Stomach smooth muscle (tissue), 2 donors: ENCODE results near the gene TAOK2.
"Not testable (repeated sequence)": the region's sequence is repeated elsewhere in the genome, so short reads cannot be mapped to it uniquely, and the experiment has no call there.

Source experiments
- H3K27ac ChIP-seq: one replicate; pipeline ENCODE4 v1.7.0; 2013; ENCODE audit warnings: mild to moderate bottlenecking, low read length, inconsistent platforms
- H3K27me3 ChIP-seq, 2 donors: one replicate each; pipeline ENCODE4 v1.7.0; 2013; ENCODE audit warnings: low read length in 2 of 2; ENCODE audit not compliant: insufficient read depth in 2 of 2, control insufficient read depth in 1 of 2
- H3K36me3 ChIP-seq, 2 donors: one replicate each; pipeline ENCODE4 v1.7.0; 2013; ENCODE audit warnings: low read length in 2 of 2; ENCODE audit not compliant: control insufficient read depth in 2 of 2, insufficient read depth in 2 of 2
- H3K4me1 ChIP-seq: one replicate; pipeline ENCODE4 v1.7.0; 2013; ENCODE audit warnings: low read length; ENCODE audit not compliant: control insufficient read depth, insufficient read depth
- H3K4me3 ChIP-seq, 2 donors: one replicate each; pipeline ENCODE4 v1.7.0; 2013; ENCODE audit warnings: low read length in 2 of 2
- H3K9ac ChIP-seq, 2 donors: one replicate each; pipeline ENCODE4 v1.7.0; 2013; ENCODE audit warnings: low read length in 2 of 2, mild to moderate bottlenecking in 1 of 2
- H3K9me3 ChIP-seq, 2 donors: one replicate each; pipeline ENCODE4 v1.7.0; 2013; ENCODE audit warnings: low read length in 2 of 2; ENCODE audit not compliant: control insufficient read depth in 2 of 2
- donor health status: healthy.
- donor health status: Pancreatic carcinoma.

Gene TAOK2

DNA sequence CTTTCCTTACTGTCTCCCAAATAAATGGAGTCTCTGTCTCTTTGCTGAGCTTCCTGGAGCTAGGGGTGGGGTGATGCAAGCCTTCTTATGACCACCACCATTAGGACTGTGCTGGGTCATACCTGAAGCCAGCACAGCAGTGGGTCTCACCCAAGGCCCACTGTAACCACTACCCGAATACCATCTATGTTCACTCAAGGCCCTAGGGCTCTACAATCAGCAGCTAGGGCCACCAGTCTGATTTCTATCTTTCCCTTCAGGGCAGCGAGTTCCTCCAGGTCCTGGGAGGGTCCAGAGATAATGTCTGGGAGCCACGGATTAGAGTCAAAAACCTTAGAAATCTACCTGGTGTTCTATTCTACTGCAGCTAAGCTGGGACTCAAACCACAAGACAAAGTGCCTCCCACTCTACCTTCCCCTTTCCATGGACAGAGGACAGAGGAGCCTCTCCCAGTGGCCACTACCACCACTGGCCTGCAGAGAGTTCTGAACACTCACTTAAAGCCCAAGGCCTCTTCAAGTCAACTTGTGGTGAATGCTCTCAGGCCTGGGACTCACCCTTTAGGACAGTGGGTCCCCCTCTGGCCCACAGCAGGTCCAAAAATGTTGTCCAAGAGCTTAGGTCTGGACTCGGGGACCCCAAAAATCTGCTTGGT lies 22.7 kb upstream of the TAOK2 start:
- Histone ChIP-seq H3K4me3 (no peak overlapping the region), H3K9me3 (no peaks in the 10 kb centered on the region), H3K9ac (no peak overlapping the region), H3K36me3 (no peaks in the 10 kb centered on the region), H3K4me1 (no peaks in the 10 kb centered on the region), H3K27me3 (peaks cover 0 to 2% of the 10 kb centered on the region in 2 donors), H3K27ac (no peak overlapping the region)

GRCh38 chr16:29951625-29952365 lies 21.9 kb upstream of the TAOK2 start:
- H3K4me1 ChIP-seq: no peaks in the 10 kb centered on the region
- no peaks in the 10 kb centered on the region for H3K36me3 ChIP-seq
- no peak overlapping the region for H3K4me3 ChIP-seq
- no peaks in the 10 kb centered on the region for H3K9me3 ChIP-seq
- H3K9ac ChIP-seq: no peak overlapping the region
- no peak overlapping the region for H3K27ac ChIP-seq
- H3K27me3 ChIP-seq: peaks cover 0 to 2% of the 10 kb centered on the region in 2 donors

GRCh38 chr16:29958756-29959155 lies 14.9 kb upstream of the TAOK2 start:
- H3K9me3 ChIP-seq: no peaks in the 10 kb centered on the region
- H3K27me3 ChIP-seq: no peaks in the 10 kb centered on the region
- H3K9ac ChIP-seq: no peak overlapping the region
- no peak overlapping the region for H3K4me3 ChIP-seq
- H3K27ac ChIP-seq: no peak overlapping the region
- peaks cover 16% of the 10 kb centered on the region for H3K4me1 ChIP-seq
- H3K36me3 ChIP-seq: no peaks in the 10 kb centered on the region

- Histone ChIP-seq H3K9ac (no peak overlapping the region), H3K27ac (no peak overlapping the region), H3K4me1 (peaks cover 16% of the 10 kb centered on the region), H3K36me3 (no peaks in the 10 kb centered on the region), H3K27me3 (no peaks in the 10 kb centered on the region), H3K4me3 (no peak overlapping the region), H3K9me3 (no peaks in the 10 kb centered on the region)
These were observed 14.4 kb upstream of the TAOK2 start for GRCh38 chr16:29959293-29959692.

DNA sequence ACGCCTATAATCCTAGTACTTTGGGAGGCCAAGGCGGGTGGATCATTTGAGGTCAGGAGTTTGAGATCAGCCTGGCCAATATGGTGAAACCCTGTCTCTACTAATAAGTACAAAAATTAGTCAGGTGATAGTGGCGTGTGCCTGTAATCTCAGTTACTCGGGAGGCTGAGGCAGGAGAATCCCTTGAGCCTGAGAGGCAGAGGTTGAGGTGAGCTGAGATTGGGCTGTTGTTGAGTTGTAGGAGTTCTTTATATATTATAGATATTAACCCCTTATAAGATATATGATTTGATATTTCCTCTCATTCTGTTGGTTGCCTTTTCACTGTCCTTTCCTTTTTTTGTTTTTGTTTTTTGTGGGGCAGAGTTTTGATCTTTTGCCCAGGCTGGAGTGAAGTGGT lies 13.8 kb upstream of the TAOK2 start:
- not testable (repeated sequence) for H3K27ac ChIP-seq, H3K9me3 ChIP-seq, H3K27me3 ChIP-seq, H3K4me3 ChIP-seq, H3K9ac ChIP-seq, H3K36me3 ChIP-seq
- peaks cover 16% of the 10 kb centered on the region for H3K4me1 ChIP-seq

- Histone ChIP-seq H3K27me3 (no peaks in the 10 kb centered on the region), H3K4me1 (peaks cover 16% of the 10 kb centered on the region), H3K4me3 (peak overlapping the region; percentile 81 to 91), H3K36me3 (no peaks in the 10 kb centered on the region), H3K27ac (peak overlapping the region; percentile 88), H3K9me3 (no peaks in the 10 kb centered on the region), H3K9ac (peak overlapping the region; percentile 84 to 93)
These were observed 12.6 kb upstream of the TAOK2 start for GRCh38 chr16:29961127-29961478.

DNA sequence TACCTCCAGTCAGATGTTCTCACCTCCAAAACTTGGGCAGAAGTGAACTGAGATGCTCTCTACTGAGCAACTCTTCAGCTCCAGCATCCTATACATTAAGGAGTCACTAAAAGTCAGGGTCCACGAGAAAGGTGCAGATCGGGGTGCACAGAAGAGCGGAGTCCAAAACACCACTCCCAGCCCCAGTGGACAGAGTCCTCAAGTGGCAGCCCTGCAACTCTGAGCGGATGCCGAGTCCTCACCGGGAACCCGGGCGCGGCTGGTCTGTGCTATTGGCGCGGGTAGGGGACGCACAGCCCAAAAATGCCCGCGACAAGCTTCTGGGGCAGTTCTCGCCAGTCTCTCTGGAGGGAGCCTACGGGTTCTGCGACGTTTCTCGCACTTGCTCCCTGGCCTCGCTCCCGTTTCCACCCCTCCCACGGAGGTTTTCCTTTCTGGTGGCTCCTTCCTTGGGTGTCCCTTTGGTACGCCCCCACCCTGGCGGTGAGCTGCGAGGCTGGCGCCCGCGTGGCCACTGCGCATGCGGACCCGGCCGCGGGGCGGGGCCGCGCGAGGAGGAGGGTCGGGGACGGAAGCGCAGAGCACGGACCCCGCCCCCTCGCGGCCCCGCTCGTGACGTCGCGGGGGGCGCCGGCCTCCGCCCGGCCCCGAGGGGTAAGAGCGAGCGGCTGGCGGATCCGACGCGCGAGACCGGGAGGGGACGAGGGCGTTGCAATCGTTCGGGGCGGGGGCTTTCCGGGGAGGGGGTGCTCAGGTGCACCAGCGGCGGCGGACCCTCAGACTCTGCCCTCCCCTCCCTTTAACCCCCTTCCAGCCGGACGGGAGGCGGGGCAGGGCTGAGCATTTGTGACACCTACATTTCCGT lies 12.0 kb upstream of the TAOK2 start, which contains the start of gene TMEM219:
TMEM219 (plus strand) TSS at position 601 of the 865 bp plus-strand sequence. CDS start 1,065 bp downstream, outside the sequence.
- Histone ChIP-seq H3K4me3 (peak within 1 kb of the TSS; percentile 81 to 91), H3K9ac (peak within 1 kb of the TSS; percentile 84 to 93), H3K4me1 (peaks cover 16% of the 10 kb centered on the region)

DNA sequence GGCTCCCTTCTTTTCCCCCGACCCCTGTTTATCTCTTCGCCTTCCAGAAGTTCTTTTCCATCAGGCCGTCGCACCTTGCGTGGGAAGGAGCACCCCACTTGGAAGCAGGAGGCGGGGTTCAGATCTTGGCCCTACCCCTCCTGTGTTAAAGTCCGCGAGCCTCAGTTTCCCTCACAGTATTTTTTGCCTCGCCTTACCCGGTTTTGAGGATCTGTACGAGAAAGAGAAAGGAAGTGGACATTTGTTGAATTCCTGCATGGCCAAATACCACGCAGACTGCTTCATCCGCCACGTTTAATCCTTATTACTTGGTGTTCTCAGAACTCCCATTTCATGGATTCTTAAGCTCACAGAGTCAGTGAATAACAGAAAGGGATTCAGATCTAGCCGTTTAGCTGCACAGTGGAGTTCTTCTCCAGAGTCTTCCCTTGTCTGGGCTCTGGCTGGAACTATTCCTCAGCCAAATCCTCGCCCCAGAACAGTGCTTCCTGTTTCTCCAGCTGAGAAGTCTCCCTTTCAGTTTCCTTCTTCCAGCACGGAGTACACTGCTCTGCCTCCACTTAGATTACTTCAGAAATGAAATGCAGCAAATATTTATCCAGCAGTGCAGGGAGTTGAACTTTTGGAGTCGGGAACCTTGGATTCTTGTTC lies 11.2 kb upstream of the TAOK2 start:
- Histone ChIP-seq H3K27ac (peak overlapping the region; percentile 88), H3K9me3 (no peaks in the 10 kb centered on the region), H3K4me1 (peaks cover 16% of the 10 kb centered on the region), H3K4me3 (peak overlapping the region; percentile 81 to 91), H3K27me3 (no peaks in the 10 kb centered on the region), H3K9ac (peak overlapping the region; percentile 81 to 93), H3K36me3 (no peaks in the 10 kb centered on the region)

More for the DNA sequence above, 12.0 kb upstream of the TAOK2 start, which contains the start of gene TMEM219:
- Histone ChIP-seq H3K27ac (peak within 1 kb of the TSS; percentile 88), H3K9me3 (no peaks in the 10 kb centered on the region), H3K36me3 (no peaks in the 10 kb centered on the region), H3K27me3 (no peaks in the 10 kb centered on the region)

DNA sequence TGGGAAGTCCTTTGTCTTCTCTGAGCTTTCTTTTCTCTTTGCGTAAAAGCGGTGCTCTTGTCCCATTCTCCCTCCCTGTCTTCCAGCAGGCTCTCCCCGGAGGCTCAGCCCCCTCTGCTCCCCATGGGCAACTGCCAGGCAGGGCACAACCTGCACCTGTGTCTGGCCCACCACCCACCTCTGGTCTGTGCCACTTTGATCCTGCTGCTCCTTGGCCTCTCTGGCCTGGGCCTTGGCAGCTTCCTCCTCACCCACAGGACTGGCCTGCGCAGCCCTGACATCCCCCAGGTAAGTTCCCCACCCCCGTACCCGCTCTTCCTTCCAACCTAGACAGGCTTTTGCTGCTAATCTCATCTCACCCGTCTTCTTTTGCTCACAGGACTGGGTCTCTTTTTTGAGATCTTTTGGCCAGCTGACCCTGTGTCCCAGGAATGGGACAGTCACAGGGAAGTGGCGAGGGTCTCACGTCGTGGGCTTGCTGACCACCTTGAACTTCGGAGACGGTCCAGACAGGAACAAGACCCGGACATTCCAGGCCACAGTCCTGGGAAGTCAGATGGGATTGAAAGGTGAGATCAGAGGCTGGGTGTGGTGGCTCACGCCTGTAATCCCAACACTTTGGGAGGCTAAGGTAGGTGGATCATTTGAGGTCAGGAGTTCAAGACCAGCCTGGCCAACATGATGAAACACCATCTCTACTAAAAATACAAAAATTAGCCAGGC lies 10.5 kb upstream of the TAOK2 start:
- H3K4me1 ChIP-seq: peaks cover 16% of the 10 kb centered on the region
- H3K9ac ChIP-seq: peak overlapping the region; percentile 81 to 93
- peaks cover 3 to 4% of the 10 kb centered on the region in 2 donors for H3K36me3 ChIP-seq
- peak overlapping the region; percentile 81 to 91 for H3K4me3 ChIP-seq
- peak overlapping the region; percentile 88 for H3K27ac ChIP-seq
- H3K9me3 ChIP-seq: no peaks in the 10 kb centered on the region
- no peaks in the 10 kb centered on the region for H3K27me3 ChIP-seq

GRCh38 chr16:29968205-29968604 lies 5.5 kb upstream of the TAOK2 start:
- H3K9me3 ChIP-seq: no peaks in the 10 kb centered on the region
- H3K4me1 ChIP-seq: peaks cover 4% of the 10 kb centered on the region
- H3K27me3 ChIP-seq: no peaks in the 10 kb centered on the region
- H3K4me3 ChIP-seq: no peak overlapping the region
- no peak overlapping the region for H3K9ac ChIP-seq
- no peak overlapping the region for H3K27ac ChIP-seq
- peaks cover 16 to 19% of the 10 kb centered on the region in 2 donors for H3K36me3 ChIP-seq
